ENCODE measurements around the gene UNKL.

UNKL gene

GRCh38 chr16:1413684-1414531 is 596 bp downstream of the UNKL start:
- Histone ChIP-seq H3K27me3 (ENCODE audit: insufficient read depth, low read length) (no peaks in the 10 kb centered on the region), H3K27ac (ENCODE audit: low read depth, low read length) (no peak overlapping the region), H2BK5ac (ENCODE audit: low read depth, low read length, poor library complexity) (peak overlapping the region; percentile 27), H3K79me1 (ENCODE audit: low read length) (peaks cover 8% of the 10 kb centered on the region), H3K9me3 (ENCODE audit: insufficient read depth, low read depth, low read length) (no peaks in the 10 kb centered on the region), H3K18ac (ENCODE audit: low read length) (peak overlapping the region; percentile 79), H3K4me2 (ENCODE audit: low read length) (peak overlapping the region; percentile 97), H2BK120ac (ENCODE audit: insufficient read depth, low read length, poor library complexity) (peak overlapping the region; percentile 70), H3K4me1 (ENCODE audit: control insufficient read depth in 1 of 2, insufficient read depth in 2 of 2, low read length in 2 of 2) (peaks cover 0 to 2% of the 10 kb centered on the region in 2 experiments), H4K8ac (ENCODE audit: low read depth, low read length) (peak overlapping the region; percentile 82), H3K23ac (ENCODE audit: low read length) (no peak overlapping the region), H3K36me3 (ENCODE audit: control insufficient read depth in 1 of 2, insufficient read depth in 2 of 2, low read length in 2 of 2) (peaks cover 5% of the 10 kb centered on the region in 2 experiments), H2BK12ac (ENCODE audit: low read length) (no peak overlapping the region), H4K12ac (ENCODE audit: low read depth, low read length) (peak overlapping the region; percentile 24), H4K91ac (ENCODE audit: low read depth, low read length) (peak overlapping the region; percentile 12), H3K9ac (ENCODE audit: low read length) (peak overlapping the region; percentile 5), H2AFZ (ENCODE audit: insufficient read depth, low read length, poor library complexity) (peak overlapping the region; percentile 91), H2AK5ac (ENCODE audit: low read length) (peak overlapping the region; percentile 4), H3K4ac (ENCODE audit: low read depth, low read length) (peak overlapping the region; percentile 80), H3K14ac (ENCODE audit: low read length) (peak overlapping the region; percentile 34), H3K4me3 (ENCODE audit: low read depth, low read length) (peak overlapping the region; percentile 95), H3K79me2 (ENCODE audit: control insufficient read depth, insufficient read depth, low read length, poor library complexity) (peaks cover 5% of the 10 kb centered on the region)
- peak; percentile 19 to 51 for DNase-seq
- no CpG with 5 or more reads among the region's 85 CpGs for WGBS (ENCODE audit: extremely low coverage, insufficient coverage, insufficient read length)

DNA sequence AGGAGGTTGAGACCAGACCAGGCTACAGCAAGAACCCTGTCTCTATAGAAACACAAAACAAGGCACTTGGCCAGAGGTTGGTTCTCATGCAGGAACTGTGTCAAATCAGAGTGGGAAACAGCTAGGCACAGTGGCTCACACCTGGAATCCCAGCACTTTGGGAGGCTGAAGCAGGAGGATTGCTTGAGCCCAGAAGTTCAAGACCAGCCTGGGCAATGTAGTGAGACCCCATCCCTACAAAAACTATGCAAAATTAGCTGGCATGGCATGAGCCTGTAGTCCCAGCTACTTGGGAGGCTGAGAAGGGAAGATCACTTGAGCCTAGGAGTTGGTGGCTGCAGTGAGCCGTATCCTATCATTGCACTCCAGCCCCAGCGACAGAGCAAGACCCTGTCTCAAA is 1.7 kb downstream of the UNKL start:
- Histone ChIP-seq H3K9ac (ENCODE audit: low read length) (peak overlapping the region; percentile 49), H3K79me1 (ENCODE audit: low read length) (peaks cover 10% of the 10 kb centered on the region), H3K27ac (ENCODE audit: low read depth, low read length) (no peak overlapping the region), H3K18ac (ENCODE audit: low read length) (no peak overlapping the region), H2AK5ac (ENCODE audit: low read length) (no peak overlapping the region), H3K27me3 (ENCODE audit: insufficient read depth, low read length) (no peaks in the 10 kb centered on the region), H3K4me2 (ENCODE audit: low read length) (no peak overlapping the region), H3K14ac (ENCODE audit: low read length) (no peak overlapping the region), H3K79me2 (ENCODE audit: control insufficient read depth, insufficient read depth, low read length, poor library complexity) (peaks cover 5% of the 10 kb centered on the region), H4K8ac (ENCODE audit: low read depth, low read length) (no peak overlapping the region), H2BK5ac (ENCODE audit: low read depth, low read length, poor library complexity) (no peak overlapping the region), H2BK12ac (ENCODE audit: low read length) (no peak overlapping the region), H3K4me1 (ENCODE audit: control insufficient read depth in 1 of 2, insufficient read depth in 2 of 2, low read length in 2 of 2) (peaks cover 3 to 5% of the 10 kb centered on the region in 2 experiments), H2AFZ (ENCODE audit: insufficient read depth, low read length, poor library complexity) (no peak overlapping the region), H3K23ac (ENCODE audit: low read length) (no peak overlapping the region), H3K4me3 (ENCODE audit: low read depth, low read length) (no peak overlapping the region), H4K12ac (ENCODE audit: low read depth, low read length) (no peak overlapping the region), H2BK120ac (ENCODE audit: insufficient read depth, low read length, poor library complexity) (no peak overlapping the region), H4K91ac (ENCODE audit: low read depth, low read length) (no peak overlapping the region), H3K36me3 (ENCODE audit: control insufficient read depth in 1 of 2, insufficient read depth in 2 of 2, low read length in 2 of 2) (peaks cover 2% of the 10 kb centered on the region in 2 experiments), H3K9me3 (ENCODE audit: insufficient read depth, low read depth, low read length) (no peaks in the 10 kb centered on the region), H3K4ac (ENCODE audit: low read depth, low read length) (no peak overlapping the region)
- no CpG with 5 or more reads among the region's 2 CpGs for WGBS (ENCODE audit: extremely low coverage, insufficient coverage, insufficient read length)
- no peak for DNase-seq

DNA sequence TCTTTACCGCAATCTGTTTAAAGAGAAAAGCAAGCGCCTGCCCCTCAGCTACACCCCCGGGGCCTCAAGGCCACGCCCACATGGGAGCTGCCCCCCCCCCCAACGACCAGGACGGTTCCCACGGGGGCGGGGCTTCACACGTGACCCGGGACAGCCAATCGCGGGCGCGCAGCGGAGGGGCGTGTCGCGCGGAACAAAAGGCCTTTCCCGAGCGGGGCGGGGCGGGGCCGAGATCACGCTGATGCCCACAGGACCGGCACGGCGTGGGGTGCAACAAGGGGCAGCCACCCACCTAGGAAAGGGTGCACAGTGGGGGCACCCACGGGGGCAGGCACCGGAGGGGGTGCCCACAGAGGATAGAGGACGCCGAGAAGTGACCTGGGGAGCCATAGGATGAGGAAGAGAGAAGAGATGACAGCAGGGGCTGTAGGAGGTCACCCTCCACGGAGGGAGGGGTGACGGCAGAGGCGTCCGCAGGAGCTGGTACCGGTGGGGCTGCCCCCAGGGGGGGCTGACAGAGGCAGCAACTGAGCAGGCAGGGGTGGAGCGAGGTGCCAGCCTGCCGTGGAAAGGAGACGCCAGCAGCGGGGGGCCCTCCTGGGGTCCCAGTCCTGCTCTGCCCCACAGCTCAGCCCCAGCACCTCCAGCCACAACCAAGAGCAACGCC is 6.2 kb downstream of the UNKL start:
- peak overlapping the region; percentile 81 for H3K9ac ChIP-seq (ENCODE audit: low read length)
- H3K27ac ChIP-seq (ENCODE audit: low read depth, low read length): no peak overlapping the region
- peaks cover 3% of the 10 kb centered on the region for H3K79me1 ChIP-seq (ENCODE audit: low read length)
- DNase-seq: peak; percentile 78 to 92
- no peak overlapping the region for H2BK5ac ChIP-seq (ENCODE audit: low read depth, low read length, poor library complexity)
- no peaks in the 10 kb centered on the region for H3K9me3 ChIP-seq (ENCODE audit: insufficient read depth, low read depth, low read length)
- H2AK5ac ChIP-seq (ENCODE audit: low read length): no peak overlapping the region
- peak overlapping the region; percentile 63 for H3K18ac ChIP-seq (ENCODE audit: low read length)
- peaks cover 3% of the 10 kb centered on the region in 2 experiments for H3K4me1 ChIP-seq (ENCODE audit: control insufficient read depth in 1 of 2, insufficient read depth in 2 of 2, low read length in 2 of 2)
- peak overlapping the region; percentile 11 for H2BK120ac ChIP-seq (ENCODE audit: insufficient read depth, low read length, poor library complexity)
- peaks cover 3 to 5% of the 10 kb centered on the region in 2 experiments for H3K36me3 ChIP-seq (ENCODE audit: control insufficient read depth in 1 of 2, insufficient read depth in 2 of 2, low read length in 2 of 2)
- peak overlapping the region; percentile 60 for H4K91ac ChIP-seq (ENCODE audit: low read depth, low read length)
- H2BK12ac ChIP-seq (ENCODE audit: low read length): no peak overlapping the region
- H2AFZ ChIP-seq (ENCODE audit: insufficient read depth, low read length, poor library complexity): peak overlapping the region; percentile 97
- H3K4ac ChIP-seq (ENCODE audit: low read depth, low read length): peak overlapping the region; percentile 59
- H3K4me3 ChIP-seq (ENCODE audit: low read depth, low read length): peak overlapping the region; percentile 92
- H3K4me2 ChIP-seq (ENCODE audit: low read length): peak overlapping the region; percentile 99
- H3K23ac ChIP-seq (ENCODE audit: low read length): no peak overlapping the region
- no CpG with 5 or more reads among the region's 42 CpGs for whole genome bisulfite sequencing (ENCODE audit: extremely low coverage, insufficient coverage, insufficient read length)
- H3K27me3 ChIP-seq (ENCODE audit: insufficient read depth, low read length): no peaks in the 10 kb centered on the region
- H3K79me2 ChIP-seq (ENCODE audit: control insufficient read depth, insufficient read depth, low read length, poor library complexity): no peaks in the 10 kb centered on the region
- peak overlapping the region; percentile 64 for H3K14ac ChIP-seq (ENCODE audit: low read length)
- H4K12ac ChIP-seq (ENCODE audit: low read depth, low read length): no peak overlapping the region
- peak overlapping the region; percentile 93 for H4K8ac ChIP-seq (ENCODE audit: low read depth, low read length)

GRCh38 chr16:1407753-1408152 is 6.8 kb downstream of the UNKL start:
- WGBS (ENCODE audit: extremely low coverage, insufficient coverage, insufficient read length): no CpG with 5 or more reads among the region's 11 CpGs
- Histone ChIP-seq H3K23ac (ENCODE audit: low read length) (no peak overlapping the region), H3K18ac (ENCODE audit: low read length) (no peak overlapping the region), H3K27me3 (ENCODE audit: insufficient read depth, low read length) (no peaks in the 10 kb centered on the region), H4K8ac (ENCODE audit: low read depth, low read length) (no peak overlapping the region), H3K9me3 (ENCODE audit: insufficient read depth, low read depth, low read length) (no peaks in the 10 kb centered on the region), H3K79me1 (ENCODE audit: low read length) (peaks cover 3% of the 10 kb centered on the region), H4K91ac (ENCODE audit: low read depth, low read length) (no peak overlapping the region), H3K4ac (ENCODE audit: low read depth, low read length) (no peak overlapping the region), H3K79me2 (ENCODE audit: control insufficient read depth, insufficient read depth, low read length, poor library complexity) (no peaks in the 10 kb centered on the region), H3K4me1 (ENCODE audit: control insufficient read depth in 1 of 2, insufficient read depth in 2 of 2, low read length in 2 of 2) (peaks cover 3% of the 10 kb centered on the region in 2 experiments), H4K12ac (ENCODE audit: low read depth, low read length) (peak overlapping the region; percentile 24), H3K36me3 (ENCODE audit: control insufficient read depth in 1 of 2, insufficient read depth in 2 of 2, low read length in 2 of 2) (peaks cover 3 to 10% of the 10 kb centered on the region in 2 experiments), H3K4me2 (ENCODE audit: low read length) (peak overlapping the region; percentile 99), H2BK12ac (ENCODE audit: low read length) (no peak overlapping the region), H3K9ac (ENCODE audit: low read length) (no peak overlapping the region), H3K14ac (ENCODE audit: low read length) (no peak overlapping the region), H3K4me3 (ENCODE audit: low read depth, low read length) (no peak overlapping the region), H2BK120ac (ENCODE audit: insufficient read depth, low read length, poor library complexity) (no peak overlapping the region), H2AK5ac (ENCODE audit: low read length) (no peak overlapping the region), H3K27ac (ENCODE audit: low read depth, low read length) (no peak overlapping the region), H2BK5ac (ENCODE audit: low read depth, low read length, poor library complexity) (no peak overlapping the region), H2AFZ (ENCODE audit: insufficient read depth, low read length, poor library complexity) (no peak overlapping the region)
- DNase-seq: no peak
